Activated CD4-positive, alpha-beta memory T cell treated with anti-CD3 and anti-CD28 coated beads, Interleukin-2, amount 10 ng/mL, durations not matched to agents 7 days and 5 days (primary cell): Measurements from ENCODE around the gene DNAJC7. TPM values are rescaled to one million over a fixed set of nuclear protein-coding genes. Genes with fewer than 3 reads are reported as not detected.

Source experiments
- CTCF ChIA-PET: fragments of 350-600 bp; sonication (Branson Sonifier 250); formaldehyde crosslinking; loops from one replicate; lab custom pipeline; 2021; ENCODE audit warnings: antibody characterized with exemption, inconsistent platforms; lab: Charles Lee
- POLR2A ChIA-PET: fragments of 350-600 bp; sonication (Branson Sonifier 250); formaldehyde crosslinking; loops from one replicate; lab custom pipeline; 2021; ENCODE audit warnings: antibody characterized with exemption; lab: Charles Lee
- DNase-seq: peaks from one replicate; pipeline ENCODE4 v3.0.0-alpha.2; 2020
- H3K27ac Mint-ChIP-seq: one replicate; pipeline ENCODE4 v1.8.0; 2021; ENCODE audit warnings: mild to moderate bottlenecking, mixed read lengths
- H3K27me3 Mint-ChIP-seq: one replicate; pipeline ENCODE4 v1.8.0; 2021; ENCODE audit warnings: mixed read lengths
- H3K36me3 Mint-ChIP-seq: one replicate; pipeline ENCODE4 v1.8.0; 2021; ENCODE audit warnings: low read depth, mixed read lengths
- H3K4me1 Mint-ChIP-seq: one replicate; pipeline ENCODE4 v1.8.0; 2021; ENCODE audit warnings: mixed read lengths
- H3K4me3 Mint-ChIP-seq: one replicate; pipeline ENCODE4 v1.8.0; 2021; ENCODE audit warnings: mild to moderate bottlenecking, mixed read lengths
- H3K9me3 Mint-ChIP-seq: one replicate; pipeline ENCODE4 v1.8.0; 2021; ENCODE audit warnings: mixed read lengths
- total RNA-seq, 2 experiments: library from RNA; stranded (reverse); gene quantifications; one replicate each; pipeline ENCODE4 v1.2.3, GENCODE V29; 2021

The DNAJC7 gene
- total RNA-seq, 2 experiments from 2014 or later = 88.7 to 95.1 TPM

DNA sequence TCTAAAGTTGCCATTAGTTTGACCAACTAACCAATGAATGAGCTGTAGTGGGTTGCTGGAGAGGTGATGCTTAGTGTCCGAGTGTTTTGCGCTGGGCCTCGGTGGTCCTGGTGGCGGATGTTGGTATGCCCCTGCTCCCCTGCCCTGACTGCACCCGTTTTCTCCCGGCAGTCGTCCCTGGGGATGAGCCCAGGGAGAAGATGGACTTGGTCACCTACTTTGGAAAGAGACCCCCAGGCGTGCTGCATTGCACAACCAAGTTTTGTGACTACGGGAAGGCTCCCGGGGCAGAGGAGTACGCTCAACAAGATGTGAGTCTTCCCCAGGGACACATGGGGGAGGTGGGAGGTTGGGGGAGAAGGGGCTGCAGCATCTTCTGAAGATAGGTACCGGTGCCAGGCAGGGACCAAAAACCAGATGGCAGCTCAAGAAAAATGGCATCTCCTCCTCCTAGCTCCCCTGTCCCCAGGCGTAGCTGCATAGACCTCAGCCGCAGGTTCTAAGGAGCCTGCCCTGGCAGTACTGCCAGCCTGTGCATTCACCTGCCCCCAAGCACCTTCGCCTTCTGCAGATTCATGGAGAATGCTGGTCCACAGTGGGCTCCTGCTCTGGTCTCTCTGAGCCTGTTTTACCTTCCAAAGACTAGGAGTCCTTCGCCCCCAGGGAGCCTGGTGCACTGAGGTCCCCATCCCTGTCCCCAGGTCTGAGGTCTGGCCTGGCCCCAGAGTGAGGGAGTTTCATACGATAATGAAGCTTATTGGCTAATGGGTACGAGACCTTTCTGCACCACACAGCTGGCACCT lies 45.3 kb downstream of the DNAJC7 start:
- no peak overlapping the region for H3K27ac Mint-ChIP-seq
- no peak overlapping the region for H3K4me3 Mint-ChIP-seq
- H3K9me3 Mint-ChIP-seq = no peaks in the 10 kb centered on the region
- ChIA-PET CTCF (no interaction called here), POLR2A (interaction anchor here (0.9 to 1.6 kb wide), 5 partner anchors 12 to 54 kb away, joined by 3 to 4 read pairs (median 3); partner anchors contain the start of genes ACLY and NKIRAS2)
- no peaks in the 10 kb centered on the region for H3K27me3 Mint-ChIP-seq
- H3K36me3 Mint-ChIP-seq = peaks cover 73% of the 10 kb centered on the region
- no peak for DNase-seq
- peaks cover 50% of the 10 kb centered on the region for H3K4me1 Mint-ChIP-seq

DNA sequence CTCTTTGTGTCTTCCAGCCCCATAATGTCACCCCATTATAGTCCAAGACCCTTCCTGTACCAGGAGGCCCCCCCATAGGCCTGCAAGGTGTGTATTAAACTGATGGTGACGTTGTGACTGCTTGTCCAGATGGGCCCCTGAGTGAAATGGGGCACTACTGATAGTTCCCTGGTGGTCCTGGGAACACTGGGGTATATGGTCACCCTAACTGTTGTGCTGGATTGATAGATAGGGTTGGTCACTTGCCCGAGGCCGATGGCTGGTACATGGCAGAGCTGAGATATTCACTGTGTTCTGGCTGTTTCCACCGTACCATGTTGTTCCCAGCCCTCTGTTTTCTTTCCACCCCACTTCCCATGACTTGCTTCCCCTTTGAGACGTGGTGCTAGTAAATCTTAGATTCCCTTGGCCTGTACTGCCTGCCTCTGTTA lies 46.3 kb downstream of the DNAJC7 start:
- Mint-ChIP-seq H3K27me3 (no peaks in the 10 kb centered on the region), H3K36me3 (peaks cover 64% of the 10 kb centered on the region), H3K9me3 (no peaks in the 10 kb centered on the region), H3K4me1 (peaks cover 47% of the 10 kb centered on the region), H3K27ac (no peak overlapping the region), H3K4me3 (no peak overlapping the region)
- DNase-seq = no peak
- ChIA-PET POLR2A (interaction anchor here (1.4 kb wide), 1 partner anchor 34 kb away, joined by 3 read pairs; no protein-coding TSS in a partner anchor), CTCF (interaction anchor here (0.5 kb wide), 1 partner anchor 159 kb away, joined by 3 read pairs; no protein-coding TSS in a partner anchor)

GRCh38 chr17:41968676-41969075 lies 48.6 kb downstream of the DNAJC7 start:
- no peaks in the 10 kb centered on the region for H3K27me3 Mint-ChIP-seq
- POLR2A ChIA-PET = interaction anchor here (1.6 to 6.4 kb wide), 5 partner anchors 8 to 143 kb away, joined by 3 to 118 read pairs (median 32); partner anchors contain the start of genes DHX58, DNAJC7 and NKIRAS2
- H3K4me3 Mint-ChIP-seq = no peak overlapping the region
- H3K36me3 Mint-ChIP-seq = peaks cover 45% of the 10 kb centered on the region
- CTCF ChIA-PET = interaction anchor here (1.8 kb wide), 1 partner anchor 56 kb away, joined by 3 read pairs; no protein-coding TSS in a partner anchor
- no peak for DNase-seq
- no peaks in the 10 kb centered on the region for H3K9me3 Mint-ChIP-seq
- H3K4me1 Mint-ChIP-seq = peaks cover 58% of the 10 kb centered on the region
- no peak overlapping the region for H3K27ac Mint-ChIP-seq

- Mint-ChIP-seq H3K36me3 (peaks cover 38% of the 10 kb centered on the region), H3K4me1 (peaks cover 58% of the 10 kb centered on the region), H3K27me3 (no peaks in the 10 kb centered on the region), H3K4me3 (peak overlapping the region; percentile 81), H3K9me3 (no peaks in the 10 kb centered on the region), H3K27ac (peak overlapping the region; percentile 78)
- ChIA-PET CTCF (interaction anchor here (0.7 to 1.8 kb wide), 4 partner anchors 49 to 57 kb away, joined by 3 to 4 read pairs (median 4); partner anchors contain the start of genes ACLY and NKIRAS2), POLR2A (interaction anchor here (1.2 to 6.4 kb wide), 10 partner anchors 8 to 307 kb away, joined by 3 to 118 read pairs (median 8); partner anchors contain the start of genes ACLY, DHX58, DNAJC7 and NKIRAS2)
- no peak for DNase-seq
Observed at GRCh38 chr17:41967921-41968578, 49.2 kb downstream of the DNAJC7 start.

DNA sequence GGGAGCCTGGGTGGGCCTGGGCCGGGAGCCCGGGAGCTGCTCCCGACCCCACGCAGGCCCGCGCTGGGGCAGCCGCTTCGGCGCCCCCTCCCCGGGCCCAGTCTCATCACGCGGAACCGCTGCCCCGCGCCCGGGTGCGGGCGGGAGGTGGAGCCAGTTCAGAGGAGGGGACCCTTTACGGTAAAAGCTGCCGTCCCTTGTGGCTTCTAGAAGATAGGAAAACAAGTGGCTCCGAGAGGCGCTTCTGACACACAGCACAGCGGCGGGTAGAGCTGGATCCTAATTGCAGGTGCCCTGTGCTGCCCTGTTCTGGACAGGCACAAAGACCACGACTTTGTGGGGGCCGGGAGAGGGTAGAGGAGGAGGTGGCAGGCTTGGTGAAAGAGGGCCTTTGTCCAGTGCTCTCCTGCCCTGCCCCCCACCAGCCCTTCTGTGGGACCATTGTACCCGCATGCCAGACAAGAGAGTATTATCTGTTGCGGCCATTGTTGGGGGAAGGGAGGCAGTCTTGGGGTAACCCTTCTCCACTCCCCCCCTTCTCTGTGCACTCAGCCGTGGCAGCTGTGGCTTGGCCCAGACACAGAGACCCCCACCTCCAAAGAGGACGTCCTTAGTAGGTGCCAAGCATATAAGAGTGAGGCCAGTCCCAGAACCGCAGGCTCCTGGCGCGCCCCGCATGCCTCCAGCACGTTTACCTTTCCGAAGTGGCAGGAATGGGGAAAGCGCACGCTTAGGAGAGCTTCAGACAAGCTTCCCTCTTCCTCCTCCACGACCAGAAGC lies 49.9 kb downstream of the DNAJC7 start:
- CTCF ChIA-PET = interaction anchor here (0.7 to 2.0 kb wide), 7 partner anchors 31 to 58 kb away, joined by 3 to 11 read pairs (median 4); partner anchors contain the start of genes ACLY, DNAJC7, NKIRAS2 and ODAD4
- Mint-ChIP-seq H3K4me1 (peaks cover 54% of the 10 kb centered on the region), H3K36me3 (peaks cover 33% of the 10 kb centered on the region), H3K4me3 (peak overlapping the region; percentile 81), H3K9me3 (no peaks in the 10 kb centered on the region), H3K27me3 (no peaks in the 10 kb centered on the region), H3K27ac (peak overlapping the region; percentile 78)
- POLR2A ChIA-PET = interaction anchor here (0.5 to 6.4 kb wide), 32 partner anchors 9 to 1681 kb away, joined by 3 to 118 read pairs (median 5); partner anchors contain the start of genes ACLY, DHX58, DNAJC7 and EIF1
- DNase-seq = peak; percentile 53

GRCh38 chr17:41966463-41967140 lies 50.6 kb downstream of the DNAJC7 start, which contains the start of gene CNP:
TSS of gene CNP (plus strand) at chr17:41966795. CDS start at chr17:41966885, 90 bp downstream.
- POLR2A ChIA-PET = interaction anchor here (0.5 to 6.4 kb wide), 39 partner anchors 9 to 1680 kb away, joined by 3 to 118 read pairs (median 4); partner anchors contain the start of genes ACLY, DHX58, DNAJC7 and EIF1
- peak; percentile 93 for DNase-seq
- Mint-ChIP-seq H3K27ac (peak within 1 kb of the TSS; percentile 84), H3K27me3 (no peaks in the 10 kb centered on the region), H3K4me3 (peak within 1 kb of the TSS; percentile 81), H3K36me3 (peaks cover 28% of the 10 kb centered on the region), H3K4me1 (peaks cover 50% of the 10 kb centered on the region), H3K9me3 (no peaks in the 10 kb centered on the region)
- CTCF ChIA-PET = interaction anchor here (0.7 to 4.2 kb wide), 14 partner anchors 9 to 256 kb away, joined by 3 to 19 read pairs (median 5); partner anchors contain the start of genes DHX58, DNAJC7, NKIRAS2 and ODAD4

- CTCF ChIA-PET = interaction anchor here (0.7 to 4.2 kb wide), 17 partner anchors 8 to 256 kb away, joined by 3 to 19 read pairs (median 5); partner anchors contain the start of genes DHX58, DNAJC7, NKIRAS2 and ODAD4
- H3K4me1 Mint-ChIP-seq = peaks cover 46% of the 10 kb centered on the region
- POLR2A ChIA-PET = interaction anchor here (0.6 to 6.4 kb wide), 30 partner anchors 8 to 423 kb away, joined by 3 to 118 read pairs (median 4); partner anchors contain the start of genes ACLY, DHX58, DNAJC7 and EIF1
- H3K27ac Mint-ChIP-seq = peak overlapping the region; percentile 84
- H3K27me3 Mint-ChIP-seq = no peaks in the 10 kb centered on the region
- H3K36me3 Mint-ChIP-seq = peaks cover 23% of the 10 kb centered on the region
- DNase-seq = peak; percentile 71
- H3K9me3 Mint-ChIP-seq = no peaks in the 10 kb centered on the region
- H3K4me3 Mint-ChIP-seq = peak overlapping the region; percentile 77
Observed at GRCh38 chr17:41965694-41966462, 51.4 kb downstream of the DNAJC7 start.

GRCh38 chr17:41962768-41963434 lies 54.3 kb downstream of the DNAJC7 start:
- H3K27me3 Mint-ChIP-seq = no peaks in the 10 kb centered on the region
- peaks cover 21% of the 10 kb centered on the region for H3K4me1 Mint-ChIP-seq
- ChIA-PET POLR2A (interaction anchor here (1.0 to 6.4 kb wide), 3 partner anchors 14 to 149 kb away, joined by 3 to 118 read pairs (median 5); partner anchors contain the start of gene DHX58), CTCF (interaction anchor here (0.5 to 4.2 kb wide), 18 partner anchors 12 to 349 kb away, joined by 3 to 30 read pairs (median 4); partner anchors contain the start of genes ACLY, DHX58, DNAJC7 and NKIRAS2)
- peak; percentile 76 for DNase-seq
- H3K36me3 Mint-ChIP-seq = peaks cover 3% of the 10 kb centered on the region
- no peaks in the 10 kb centered on the region for H3K9me3 Mint-ChIP-seq
- no peak overlapping the region for H3K4me3 Mint-ChIP-seq
- no peak overlapping the region for H3K27ac Mint-ChIP-seq

DNA sequence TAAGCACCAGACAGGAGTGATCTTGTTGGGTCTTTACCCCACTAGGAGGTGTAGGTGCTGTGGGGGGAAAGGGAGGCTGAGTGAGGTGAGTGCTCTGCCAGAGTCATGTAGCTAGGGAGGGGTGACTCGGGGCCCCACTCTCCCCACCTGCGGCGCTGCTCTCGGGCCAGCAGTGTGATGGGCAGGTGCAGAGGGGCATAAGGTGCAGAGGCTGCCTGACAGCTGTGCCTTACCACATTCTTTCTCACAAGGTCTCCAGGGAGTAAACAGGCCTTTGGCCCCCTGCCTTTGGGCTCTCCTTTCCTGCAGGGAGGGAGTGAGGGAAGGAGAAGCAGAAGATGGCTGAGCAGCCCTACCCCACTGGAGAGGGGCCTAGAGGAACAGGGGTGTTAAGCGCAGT lies 55.1 kb downstream of the DNAJC7 start:
- Mint-ChIP-seq H3K4me3 (no peak overlapping the region), H3K27ac (no peak overlapping the region), H3K36me3 (no peaks in the 10 kb centered on the region), H3K9me3 (no peaks in the 10 kb centered on the region), H3K27me3 (no peaks in the 10 kb centered on the region), H3K4me1 (peaks cover 14% of the 10 kb centered on the region)
- ChIA-PET CTCF (interaction anchor here (0.6 to 3.8 kb wide), 6 partner anchors 30 to 380 kb away, joined by 3 to 30 read pairs (median 3); partner anchors contain the start of genes DNAJC7, NKIRAS2 and ODAD4), POLR2A (interaction anchor here (1.5 kb wide), 1 partner anchor 13 kb away, joined by 5 read pairs; no protein-coding TSS in a partner anchor)
- DNase-seq = no peak
